Gastroesophageal sphincter (tissue), 4 donors: ENCODE data around the gene HOXA4. TPM values are rescaled to one million over a fixed set of nuclear protein-coding genes. Genes with fewer than 3 reads are reported as not detected.

Source experiments
- ATAC-seq: fragments of 150-250 bp; one replicate; pipeline ENCODE4 v1.9.1; 2016; ENCODE audit warnings: mild to moderate bottlenecking, moderate library complexity
- H3K27ac ChIP-seq, 4 donors: fragments of 200-600 bp; sonication (generic) in 3 of 4; 1 replicate in 3 of 4; 2 replicates in 1 of 4; pipeline ENCODE4 v1.5.1; 2016 to 2019
- H3K27me3 ChIP-seq: fragments of 200-600 bp; sonication (generic); one replicate; pipeline ENCODE4 v1.5.1; 2019
- H3K36me3 ChIP-seq, 2 donors: fragments of 200-600 bp; sonication (generic); one replicate each; pipeline ENCODE4 v1.5.1; 2019; ENCODE audit warnings: control low read depth in 1 of 2
- H3K4me1 ChIP-seq, 3 donors: fragments of 200-600 bp; sonication (generic); 1 replicate in 2 of 3; 2 replicates in 1 of 3; pipeline ENCODE4 v1.5.1; 2016 to 2019; ENCODE audit warnings: control low read depth in 2 of 3
- H3K4me3 ChIP-seq, 2 donors: fragments of 200-600 bp; sonication (generic); one replicate each; pipeline ENCODE4 v1.5.1; 2019; ENCODE audit warnings: mild to moderate bottlenecking in 1 of 2, moderate library complexity in 1 of 2
- H3K9me3 ChIP-seq, 3 donors: fragments of 200-600 bp; sonication (generic); one replicate each; pipeline ENCODE4 v1.5.1; 2017 to 2019; ENCODE audit warnings: control low read depth in 2 of 3
- EP300 ChIP-seq: sonication (generic); formaldehyde crosslinking; IDR thresholded peaks from one replicate; pipeline ENCODE4 v1.6.1; 2017; ENCODE audit warnings: antibody characterized with exemption, mild to moderate bottlenecking
- POLR2A ChIP-seq, 2 donors: fragments of 450-650 bp; IDR thresholded peaks; one replicate each; pipeline ENCODE4 v1.6.1; 2017; ENCODE audit warnings: antibody characterized with exemption in 2 of 2, mild to moderate bottlenecking in 2 of 2, moderate library complexity in 1 of 2
- POLR2AphosphoS5 ChIP-seq: sonication (generic); formaldehyde crosslinking; IDR thresholded peaks from one replicate; pipeline ENCODE4 v1.6.1; 2017; ENCODE audit warnings: antibody characterized with exemption
- WGBS, 2 donors: methylation state at CpG; one replicate each; pipeline ENCODE4 v1.1.5; 2018; ENCODE audit warnings: low coverage in 1 of 2; 5-methylcytosine and 5-hydroxymethylcytosine counted together
- total RNA-seq, 4 donors: library from RNA; depleted of rRNA; stranded (reverse); fragments of >200 nt; gene quantifications; one replicate each; pipeline ENCODE4 v1.1.0, GENCODE V29; 2016
- TF ChIP-seq, protein P1 (sequence below), 4 experiments: fragments of 200-600 bp in 2 of 4; fragments of 450-650 bp in 2 of 4; sonication (generic) in 1 of 4; IDR thresholded peaks; one replicate each; pipeline ENCODE4 v1.5.1; 2017 to 2019; ENCODE audit warnings: antibody characterized with exemption in 4 of 4, mild to moderate bottlenecking in 2 of 4, moderate library complexity in 2 of 4

HOXA4 gene
- total RNA-seq, 4 donors from 2014 or later = 8.6 to 20.2 (median 15.3) TPM

GRCh38 chr7:27123477-27124053 lies 7.0 kb downstream of the HOXA4 start:
- ATAC-seq = no peak
- 14 to 20% methylated on average over 8 to 9 of the region's 26 CpGs for WGBS, 2 donors

GRCh38 chr7:27123007-27123476 lies 7.5 kb downstream of the HOXA4 start:
- peak; percentile 7 for ATAC-seq
- H3K36me3 ChIP-seq = no peaks in the 10 kb centered on the region
- WGBS, 2 donors = 0 to 27% methylated on average over 4 to 6 of the region's 14 CpGs
- H3K27ac ChIP-seq = peak overlapping the region; percentile 90 to 99 (median 98)
- H3K27me3 ChIP-seq = no peaks in the 10 kb centered on the region
- H3K4me3 ChIP-seq = peak overlapping the region; percentile 50 to 54
- TF ChIP-seq POLR2AphosphoS5 (no peak), POLR2A (IDR thresholded peaks at IDR 0.05) (no peak), EP300 (no peak)
- TF ChIP-seq, protein P1, sequence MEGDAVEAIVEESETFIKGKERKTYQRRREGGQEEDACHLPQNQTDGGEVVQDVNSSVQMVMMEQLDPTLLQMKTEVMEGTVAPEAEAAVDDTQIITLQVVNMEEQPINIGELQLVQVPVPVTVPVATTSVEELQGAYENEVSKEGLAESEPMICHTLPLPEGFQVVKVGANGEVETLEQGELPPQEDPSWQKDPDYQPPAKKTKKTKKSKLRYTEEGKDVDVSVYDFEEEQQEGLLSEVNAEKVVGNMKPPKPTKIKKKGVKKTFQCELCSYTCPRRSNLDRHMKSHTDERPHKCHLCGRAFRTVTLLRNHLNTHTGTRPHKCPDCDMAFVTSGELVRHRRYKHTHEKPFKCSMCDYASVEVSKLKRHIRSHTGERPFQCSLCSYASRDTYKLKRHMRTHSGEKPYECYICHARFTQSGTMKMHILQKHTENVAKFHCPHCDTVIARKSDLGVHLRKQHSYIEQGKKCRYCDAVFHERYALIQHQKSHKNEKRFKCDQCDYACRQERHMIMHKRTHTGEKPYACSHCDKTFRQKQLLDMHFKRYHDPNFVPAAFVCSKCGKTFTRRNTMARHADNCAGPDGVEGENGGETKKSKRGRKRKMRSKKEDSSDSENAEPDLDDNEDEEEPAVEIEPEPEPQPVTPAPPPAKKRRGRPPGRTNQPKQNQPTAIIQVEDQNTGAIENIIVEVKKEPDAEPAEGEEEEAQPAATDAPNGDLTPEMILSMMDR (IDR thresholded peaks at IDR 0.05) = peak in 1 of 4 experiments; percentile 29
- H3K4me1 ChIP-seq = peaks cover 2 to 89% (median 35%) of the 10 kb centered on the region in 3 donors
- H3K9me3 ChIP-seq = no peaks in the 10 kb centered on the region

More at GRCh38 chr7:27123477-27124053, 7.0 kb downstream of the HOXA4 start:
- Histone ChIP-seq H3K36me3 (no peaks in the 10 kb centered on the region), H3K4me3 (peak overlapping the region; percentile 50 to 54), H3K4me1 (peaks cover 4 to 89% (median 34%) of the 10 kb centered on the region in 3 donors), H3K27ac (peak overlapping the region; percentile 90 to 99 (median 98)), H3K9me3 (no peaks in the 10 kb centered on the region), H3K27me3 (no peaks in the 10 kb centered on the region)
- TF ChIP-seq POLR2A (IDR thresholded peaks at IDR 0.05) (no peak), POLR2AphosphoS5 (no peak), EP300 (no peak)
- TF ChIP-seq, protein P1 (IDR thresholded peaks at IDR 0.05) = no peak

DNA sequence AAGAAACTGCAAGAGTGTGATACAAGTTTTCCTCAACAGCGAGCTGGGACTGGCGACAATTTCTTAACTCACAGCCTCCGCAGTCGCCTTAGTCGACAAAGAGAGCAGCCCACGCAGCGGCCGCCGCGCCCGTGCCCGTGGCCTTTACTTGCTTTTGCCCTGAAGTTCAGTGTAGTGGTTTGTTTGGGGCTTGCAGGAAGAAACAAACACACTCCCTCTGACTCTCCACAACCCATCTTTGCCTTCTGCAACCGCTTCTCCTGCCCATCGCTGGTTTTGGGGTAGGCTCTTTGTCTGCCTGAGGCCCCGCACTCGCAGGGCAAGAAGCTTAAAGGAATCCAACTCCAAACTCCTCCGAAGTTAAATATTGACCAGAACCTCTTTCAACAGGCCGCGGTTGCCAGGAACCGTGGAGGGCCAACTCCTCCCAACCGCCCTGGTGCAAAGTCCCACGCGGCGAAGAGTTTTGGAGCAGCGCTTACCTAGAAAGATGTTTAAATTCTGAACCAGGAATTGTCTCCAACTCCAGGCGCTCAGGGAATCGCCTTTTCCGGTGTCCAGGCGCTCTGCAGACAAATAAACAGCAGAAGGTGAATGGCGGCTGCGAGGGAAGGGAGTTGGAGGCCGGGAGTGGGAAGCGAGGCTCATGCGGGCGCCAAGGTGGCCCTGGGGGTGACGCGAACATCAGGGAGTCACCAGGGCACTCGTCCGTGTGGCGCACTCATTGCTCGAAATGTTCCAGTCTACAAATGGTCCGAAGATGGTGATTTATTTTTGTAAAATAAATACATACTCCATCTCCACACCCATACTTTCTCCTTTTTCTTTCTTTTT lies 8.3 kb downstream of the HOXA4 start:
- no peaks in the 10 kb centered on the region for H3K27me3 ChIP-seq
- no peak for ATAC-seq
- no peaks in the 10 kb centered on the region for H3K36me3 ChIP-seq
- H3K9me3 ChIP-seq = no peaks in the 10 kb centered on the region
- H3K4me3 ChIP-seq = peak overlapping the region; percentile 50 to 54
- peak overlapping the region; percentile 90 to 99 (median 98) for H3K27ac ChIP-seq
- TF ChIP-seq POLR2AphosphoS5 = peak; percentile 42
- TF ChIP-seq POLR2A (IDR thresholded peaks at IDR 0.05) = peak in 1 of 2 donors; percentile 12
- TF ChIP-seq, protein P1 (IDR thresholded peaks at IDR 0.05) = no peak
- no peak for TF ChIP-seq EP300
- WGBS, 2 donors = 14 to 20% methylated on average over 14 of the region's 42 CpGs
- H3K4me1 ChIP-seq = peaks cover 2 to 84% (median 27%) of the 10 kb centered on the region in 3 donors

GRCh38 chr7:27121684-27122076 lies 8.9 kb downstream of the HOXA4 start:
- 11 to 19% methylated on average over 6 to 7 of the region's 7 CpGs for WGBS, 2 donors
- TF ChIP-seq POLR2A (IDR thresholded peaks at IDR 0.05) = no peak
- TF ChIP-seq, protein P1 (IDR thresholded peaks at IDR 0.05) = no peak
- no peak for TF ChIP-seq EP300
- TF ChIP-seq POLR2AphosphoS5 = no peak
- peak overlapping the region; percentile 90 to 99 (median 98) for H3K27ac ChIP-seq
- H3K36me3 ChIP-seq = no peaks in the 10 kb centered on the region
- no peak for ATAC-seq
- H3K4me3 ChIP-seq = peak overlapping the region; percentile 50 to 54
- peaks cover 0 to 77% (median 25%) of the 10 kb centered on the region in 3 donors for H3K4me1 ChIP-seq
- H3K27me3 ChIP-seq = no peaks in the 10 kb centered on the region
- H3K9me3 ChIP-seq = no peaks in the 10 kb centered on the region
